Measurements from ENCODE around the gene PTPRU.

Gene PTPRU

GRCh38 chr1:29270929-29271521, 34.7 kb downstream of the PTPRU start:
- no peak for DNase-seq

- DNase-seq = no peak
Measured at GRCh38 chr1:29271724-29272123, 35.4 kb downstream of the PTPRU start.

GRCh38 chr1:29272147-29272907, 36.0 kb downstream of the PTPRU start:
- no peak for DNase-seq

GRCh38 chr1:29275435-29275834, 39.1 kb downstream of the PTPRU start:
- no peak for DNase-seq

- DNase-seq = no peak
Measured at GRCh38 chr1:29278124-29278523, 41.8 kb downstream of the PTPRU start.

- DNase-seq = no peak
Measured at GRCh38 chr1:29279406-29279805, 43.1 kb downstream of the PTPRU start.

GRCh38 chr1:29279951-29280391, 43.6 kb downstream of the PTPRU start:
- DNase-seq = no peak

GRCh38 chr1:29280409-29281131, 44.2 kb downstream of the PTPRU start:
- DNase-seq = no peak

GRCh38 chr1:29281571-29281970, 45.2 kb downstream of the PTPRU start:
- no peak for DNase-seq

GRCh38 chr1:29282135-29282923, 46.0 kb downstream of the PTPRU start:
- DNase-seq = no peak

GRCh38 chr1:29282924-29283803, 46.8 kb downstream of the PTPRU start:
- peak; percentile 42 for DNase-seq

- DNase-seq = no peak
Measured at GRCh38 chr1:29283804-29284195, 47.5 kb downstream of the PTPRU start.

- no peak for DNase-seq
Measured at GRCh38 chr1:29284286-29284960, 48.1 kb downstream of the PTPRU start.

- no peak for DNase-seq
Measured at GRCh38 chr1:29284961-29285560, 48.7 kb downstream of the PTPRU start.

GRCh38 chr1:29285771-29286170, 49.4 kb downstream of the PTPRU start:
- DNase-seq = no peak

- DNase-seq = no peak
Measured at GRCh38 chr1:29286194-29286767, 50.0 kb downstream of the PTPRU start.

GRCh38 chr1:29289493-29289892, 53.2 kb downstream of the PTPRU start:
- DNase-seq = no peak

- no peak for DNase-seq
Measured at GRCh38 chr1:29290414-29290985, 54.2 kb downstream of the PTPRU start.

- no peak for DNase-seq
Measured at GRCh38 chr1:29291756-29292155, 55.4 kb downstream of the PTPRU start.

GRCh38 chr1:29292344-29292743, 56.0 kb downstream of the PTPRU start:
- no peak for DNase-seq
